ENCODE results near the gene TM4SF4.

The TM4SF4 gene

DNA sequence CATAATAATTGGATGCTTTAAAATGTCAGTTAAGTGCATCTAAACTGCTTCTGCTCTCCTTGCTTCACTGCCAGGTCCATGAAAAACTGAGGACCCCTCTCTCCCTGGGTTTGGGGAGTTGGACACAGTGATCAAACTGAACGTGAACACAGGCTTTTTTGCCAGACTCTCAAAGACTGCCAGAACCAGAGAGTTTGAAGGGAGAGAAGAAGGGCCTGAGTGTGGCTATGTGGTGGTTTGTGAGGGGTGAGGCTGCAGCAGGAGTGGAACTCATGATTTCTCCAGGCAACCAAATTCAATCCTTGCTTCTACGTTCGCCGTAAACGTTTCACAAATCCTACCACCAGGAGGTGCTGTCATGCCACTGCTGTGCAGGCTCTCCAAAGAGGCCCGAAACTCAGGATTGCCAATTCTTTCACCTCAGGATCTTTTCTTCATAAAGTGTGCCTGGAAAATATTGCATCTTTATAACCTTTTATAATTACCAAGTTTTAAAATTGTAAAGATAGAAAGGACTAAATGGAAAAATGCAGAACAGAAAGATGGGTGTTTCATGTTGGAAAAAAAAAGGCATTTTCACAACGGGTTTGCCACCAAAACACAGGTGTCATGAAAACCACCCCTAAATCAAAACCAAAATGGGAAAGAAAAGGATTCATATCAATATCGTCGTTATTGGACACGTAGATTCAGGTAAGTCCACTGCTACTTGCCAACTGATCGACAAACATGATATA, 19.7 kb downstream of the TM4SF4 start:
- TF ChIP-seq EZH2phosphoT487 (IDR thresholded peaks at IDR 0.05; ENCODE audit: borderline replicate concordance) = no peak
- TF ChIP-seq, protein P1, sequence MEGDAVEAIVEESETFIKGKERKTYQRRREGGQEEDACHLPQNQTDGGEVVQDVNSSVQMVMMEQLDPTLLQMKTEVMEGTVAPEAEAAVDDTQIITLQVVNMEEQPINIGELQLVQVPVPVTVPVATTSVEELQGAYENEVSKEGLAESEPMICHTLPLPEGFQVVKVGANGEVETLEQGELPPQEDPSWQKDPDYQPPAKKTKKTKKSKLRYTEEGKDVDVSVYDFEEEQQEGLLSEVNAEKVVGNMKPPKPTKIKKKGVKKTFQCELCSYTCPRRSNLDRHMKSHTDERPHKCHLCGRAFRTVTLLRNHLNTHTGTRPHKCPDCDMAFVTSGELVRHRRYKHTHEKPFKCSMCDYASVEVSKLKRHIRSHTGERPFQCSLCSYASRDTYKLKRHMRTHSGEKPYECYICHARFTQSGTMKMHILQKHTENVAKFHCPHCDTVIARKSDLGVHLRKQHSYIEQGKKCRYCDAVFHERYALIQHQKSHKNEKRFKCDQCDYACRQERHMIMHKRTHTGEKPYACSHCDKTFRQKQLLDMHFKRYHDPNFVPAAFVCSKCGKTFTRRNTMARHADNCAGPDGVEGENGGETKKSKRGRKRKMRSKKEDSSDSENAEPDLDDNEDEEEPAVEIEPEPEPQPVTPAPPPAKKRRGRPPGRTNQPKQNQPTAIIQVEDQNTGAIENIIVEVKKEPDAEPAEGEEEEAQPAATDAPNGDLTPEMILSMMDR (conservative IDR thresholded peaks at IDR 0.05; ENCODE audit: low read length) = peak; percentile 89
- H3K4me1 ChIP-seq (ENCODE audit: insufficient read depth, low read length, poor library complexity, severe bottlenecking) = no peaks in the 10 kb centered on the region
- no peaks in the 10 kb centered on the region for H3K27me3 ChIP-seq (ENCODE audit: insufficient read depth, low read length, poor library complexity, severe bottlenecking)
- peak overlapping the region; percentile 42; the same call in 1 of the 2 replicates for H2AFZ ChIP-seq (ENCODE audit: low read length)
- no peak overlapping the region for H3K9ac ChIP-seq (ENCODE audit: low read depth, low read length, poor library complexity, severe bottlenecking)
- H3K79me2 ChIP-seq (ENCODE audit: insufficient read depth, low read length) = no peaks in the 10 kb centered on the region
- H3K4me2 ChIP-seq (ENCODE audit: low read depth, low read length, poor library complexity, severe bottlenecking) = no peak overlapping the region
- no peaks in the 10 kb centered on the region for H4K20me1 ChIP-seq (ENCODE audit: insufficient read depth, low read length, poor library complexity, severe bottlenecking)
- H3F3A ChIP-seq (ENCODE audit: low read depth) = no peaks in the 10 kb centered on the region
- no peaks in the 10 kb centered on the region for H3K9me3 ChIP-seq (ENCODE audit: insufficient read depth, low read depth, low read length)
- no peak overlapping the region for H3K4me3 ChIP-seq (ENCODE audit: low read length, poor library complexity, severe bottlenecking)
- H3K9me2 ChIP-seq (replicated peaks; ENCODE audit: low read depth, low read length) = no peaks in the 10 kb centered on the region
- H3K36me3 ChIP-seq (ENCODE audit: insufficient read depth, low read length) = no peaks in the 10 kb centered on the region

DNA sequence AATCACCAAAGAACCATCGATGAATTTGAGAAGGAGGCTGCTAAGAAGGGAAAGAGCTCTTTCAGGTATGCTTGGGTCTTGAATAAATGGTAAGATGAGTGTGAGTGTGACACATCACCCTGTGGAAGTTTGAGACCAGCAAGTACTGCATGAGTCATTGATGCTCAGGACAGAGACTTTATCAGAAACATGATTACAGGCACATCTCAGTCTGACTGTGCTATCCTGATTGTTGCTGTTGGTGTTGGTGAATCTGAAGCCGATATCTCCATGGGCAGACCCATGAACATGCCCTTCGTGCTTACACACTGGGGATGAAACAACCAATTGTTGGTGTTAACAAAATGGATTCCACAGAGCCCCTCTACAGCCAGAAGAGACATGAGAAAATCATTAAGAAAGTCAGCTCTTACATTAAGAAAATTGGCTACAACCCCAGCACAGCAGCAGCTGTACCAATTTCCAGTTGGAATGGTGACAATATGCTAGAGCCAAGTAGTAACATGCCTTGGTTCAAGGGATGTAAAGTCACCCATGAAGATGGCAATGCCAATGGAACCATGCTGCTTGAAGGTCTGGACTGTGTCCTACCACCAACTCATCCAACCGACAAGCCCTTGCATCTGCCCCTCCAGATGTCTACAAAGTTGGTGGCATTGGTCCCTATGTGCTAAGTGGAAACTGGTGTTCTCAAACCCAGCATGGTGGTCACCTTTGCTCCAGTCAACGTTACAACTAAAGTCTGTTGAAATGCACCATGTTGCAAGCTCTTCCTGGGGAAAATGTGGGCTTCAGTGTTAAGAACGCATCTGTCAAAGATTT, 20.5 kb downstream of the TM4SF4 start:
- no peaks in the 10 kb centered on the region for H3K9me3 ChIP-seq (ENCODE audit: insufficient read depth, low read depth, low read length)
- H3K4me2 ChIP-seq (ENCODE audit: low read depth, low read length, poor library complexity, severe bottlenecking) = no peak overlapping the region
- no peak overlapping the region for H2AFZ ChIP-seq (ENCODE audit: low read length)
- no peaks in the 10 kb centered on the region for H3K4me1 ChIP-seq (ENCODE audit: insufficient read depth, low read length, poor library complexity, severe bottlenecking)
- no peaks in the 10 kb centered on the region for H3K27me3 ChIP-seq (ENCODE audit: insufficient read depth, low read length, poor library complexity, severe bottlenecking)
- no peaks in the 10 kb centered on the region for H4K20me1 ChIP-seq (ENCODE audit: insufficient read depth, low read length, poor library complexity, severe bottlenecking)
- H3F3A ChIP-seq (ENCODE audit: low read depth) = no peaks in the 10 kb centered on the region
- no peak overlapping the region for H3K9ac ChIP-seq (ENCODE audit: low read depth, low read length, poor library complexity, severe bottlenecking)
- TF ChIP-seq EZH2phosphoT487 (IDR thresholded peaks at IDR 0.05; ENCODE audit: borderline replicate concordance) = no peak
- TF ChIP-seq, protein P1 (conservative IDR thresholded peaks at IDR 0.05; ENCODE audit: low read length) = no peak
- no peak overlapping the region for H3K4me3 ChIP-seq (ENCODE audit: low read length, poor library complexity, severe bottlenecking)
- no peaks in the 10 kb centered on the region for H3K36me3 ChIP-seq (ENCODE audit: insufficient read depth, low read length)
- H3K9me2 ChIP-seq (replicated peaks; ENCODE audit: low read depth, low read length) = no peaks in the 10 kb centered on the region
- no peaks in the 10 kb centered on the region for H3K79me2 ChIP-seq (ENCODE audit: insufficient read depth, low read length)

DNA sequence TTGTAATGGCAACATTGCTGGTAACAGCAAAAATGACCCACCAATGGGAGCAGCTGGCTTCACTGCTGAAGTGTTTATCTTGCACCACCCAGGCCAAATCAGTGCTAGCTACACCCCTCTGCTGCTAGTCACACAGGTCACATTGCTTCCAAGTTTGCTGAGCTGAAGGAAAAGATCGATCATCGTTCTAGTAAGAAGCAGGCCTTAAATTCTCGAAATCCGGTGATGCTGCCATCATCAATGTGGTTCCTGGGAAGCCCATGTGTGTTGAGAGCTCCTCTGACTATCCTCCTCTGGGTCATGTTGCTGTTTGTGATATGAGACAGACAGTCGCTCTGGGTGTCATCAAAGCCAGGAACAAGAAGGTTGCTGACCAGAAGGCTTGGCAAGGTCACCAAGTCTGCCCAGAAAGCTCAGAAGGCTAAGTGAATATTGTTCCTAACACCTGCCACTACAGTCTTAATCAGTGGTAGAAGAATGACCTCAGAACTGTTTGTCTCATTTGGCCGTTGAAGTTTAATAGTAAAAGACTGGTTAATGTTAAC, 21.2 kb downstream of the TM4SF4 start:
- no peaks in the 10 kb centered on the region for H3K4me1 ChIP-seq (ENCODE audit: insufficient read depth, low read length, poor library complexity, severe bottlenecking)
- no peak overlapping the region for H3K4me3 ChIP-seq (ENCODE audit: low read length, poor library complexity, severe bottlenecking)
- no peaks in the 10 kb centered on the region for H3F3A ChIP-seq (ENCODE audit: low read depth)
- no peak overlapping the region for H3K4me2 ChIP-seq (ENCODE audit: low read depth, low read length, poor library complexity, severe bottlenecking)
- no peak overlapping the region for H3K9ac ChIP-seq (ENCODE audit: low read depth, low read length, poor library complexity, severe bottlenecking)
- H3K36me3 ChIP-seq (ENCODE audit: insufficient read depth, low read length) = no peaks in the 10 kb centered on the region
- no peaks in the 10 kb centered on the region for H3K9me2 ChIP-seq (replicated peaks; ENCODE audit: low read depth, low read length)
- H4K20me1 ChIP-seq (ENCODE audit: insufficient read depth, low read length, poor library complexity, severe bottlenecking) = no peaks in the 10 kb centered on the region
- TF ChIP-seq EZH2phosphoT487 (IDR thresholded peaks at IDR 0.05; ENCODE audit: borderline replicate concordance) = no peak
- TF ChIP-seq, protein P1 (conservative IDR thresholded peaks at IDR 0.05; ENCODE audit: low read length) = no peak
- H3K79me2 ChIP-seq (ENCODE audit: insufficient read depth, low read length) = no peaks in the 10 kb centered on the region
- no peak overlapping the region for H2AFZ ChIP-seq (ENCODE audit: low read length)
- H3K27me3 ChIP-seq (ENCODE audit: insufficient read depth, low read length, poor library complexity, severe bottlenecking) = no peaks in the 10 kb centered on the region
- H3K9me3 ChIP-seq (ENCODE audit: insufficient read depth, low read depth, low read length) = no peaks in the 10 kb centered on the region

Data from Loucy (cell line).